HG02938 (cell line): ENCODE measurements around the gene COBL.

Experiments used
- ATAC-seq: cut with Tn5 transposase; IDR thresholded peaks from one replicate; pipeline ENCODE4 v1.9.1; 2021; ENCODE audit warnings: mild to moderate bottlenecking, moderate library complexity; ENCODE audit not compliant: unreplicated experiment

Gene COBL

DNA sequence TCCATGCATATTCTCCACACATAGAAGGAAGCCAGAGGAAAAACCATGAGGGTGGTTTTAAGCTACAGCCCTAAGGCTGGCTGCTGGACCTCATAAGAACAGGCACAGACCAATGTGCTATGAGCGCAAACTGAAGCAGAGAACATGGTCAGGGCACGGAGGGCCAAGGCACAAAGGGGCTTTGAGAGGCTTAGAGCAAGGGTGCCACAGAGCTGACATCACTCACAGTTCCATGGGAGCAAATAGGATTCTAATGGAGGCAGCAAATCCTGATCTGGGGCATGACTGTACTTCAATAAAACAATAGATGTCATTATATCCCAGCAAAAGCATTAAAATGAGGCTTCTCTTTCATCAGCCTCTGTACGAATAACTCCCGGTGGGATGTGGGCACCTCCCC, 162.4 kb downstream of the COBL start:
- no peak for ATAC-seq

DNA sequence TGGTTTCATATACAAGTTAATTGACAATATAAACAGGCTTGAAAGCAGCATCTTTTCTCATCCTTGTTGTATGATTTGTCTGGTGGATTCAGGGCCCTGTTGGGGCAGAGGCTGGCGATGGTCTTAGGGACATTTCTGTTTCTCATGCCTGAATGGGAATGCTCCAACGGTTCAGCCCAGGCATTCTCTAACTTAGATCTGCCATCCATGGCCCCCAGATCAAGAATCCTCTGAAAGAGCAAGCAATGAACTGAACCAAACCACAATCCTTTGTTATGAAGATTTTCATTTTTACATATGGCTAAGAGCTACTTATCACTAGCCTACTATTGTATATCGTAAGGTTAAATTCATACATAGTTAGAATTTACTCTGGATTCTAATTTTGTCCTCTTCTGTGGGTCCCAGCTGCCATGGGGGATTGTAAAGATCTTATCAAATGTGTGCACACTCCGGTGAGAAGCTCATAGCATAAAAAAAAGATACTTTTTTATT, 163.9 kb downstream of the COBL start:
- ATAC-seq = no peak

DNA sequence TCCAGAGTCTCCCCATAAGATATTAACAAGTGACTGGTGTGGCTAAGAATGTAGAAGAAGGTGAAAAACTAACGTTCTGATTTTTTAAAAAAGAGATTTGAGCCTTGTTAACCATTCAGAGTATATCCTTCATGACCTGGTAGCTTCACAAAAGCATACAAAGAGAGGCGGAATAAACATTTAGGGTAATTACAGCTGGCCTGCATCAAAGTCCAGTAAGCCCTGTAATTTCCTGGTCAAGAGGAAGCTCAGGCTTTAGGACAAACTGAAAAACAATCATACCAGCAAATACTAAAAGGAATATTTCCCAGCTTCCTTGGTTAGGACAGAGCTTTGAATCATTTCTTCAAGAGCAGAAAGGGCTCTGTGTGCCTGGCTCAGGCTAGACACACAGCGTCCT, 165.2 kb downstream of the COBL start:
- no peak for ATAC-seq

DNA sequence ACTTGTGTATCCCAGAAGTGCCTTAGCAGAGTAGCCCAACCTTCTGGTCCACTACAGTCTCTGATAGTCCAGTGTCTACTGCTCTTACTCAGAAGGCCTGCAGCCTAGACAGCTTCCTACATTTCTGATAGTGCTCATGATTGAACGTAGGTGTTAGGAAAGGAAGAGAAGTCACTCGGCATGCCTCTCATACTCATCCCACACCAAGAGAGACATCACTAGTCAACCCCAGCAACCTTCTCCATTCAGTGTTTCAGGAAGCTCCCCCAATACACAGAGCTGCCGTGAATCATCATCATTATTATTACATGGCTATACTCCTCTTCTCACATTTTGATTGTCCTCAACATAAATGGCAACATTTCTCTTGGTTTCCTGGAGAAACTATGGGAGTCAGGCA, 166.4 kb downstream of the COBL start:
- ATAC-seq = no peak

DNA sequence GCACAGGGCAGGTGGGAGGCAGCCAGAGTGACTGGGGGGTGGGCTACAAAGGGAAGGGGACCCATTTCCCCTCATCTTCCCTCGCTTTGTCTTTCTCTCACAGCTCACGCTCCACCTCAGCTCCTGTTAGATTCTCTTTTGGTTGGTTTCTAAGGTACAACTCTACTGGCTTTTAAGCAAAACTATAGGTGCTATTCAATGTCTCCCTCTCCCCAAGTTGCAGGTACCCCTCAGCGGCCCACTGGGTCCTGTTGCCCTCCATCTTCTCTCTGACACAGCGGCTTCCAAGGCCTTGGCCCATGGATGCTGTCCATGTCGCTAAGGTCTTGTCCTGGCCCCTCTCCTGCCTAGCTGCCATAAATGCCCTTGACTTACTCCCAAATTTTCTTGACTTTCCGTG, 168.4 kb downstream of the COBL start:
- no peak for ATAC-seq

DNA sequence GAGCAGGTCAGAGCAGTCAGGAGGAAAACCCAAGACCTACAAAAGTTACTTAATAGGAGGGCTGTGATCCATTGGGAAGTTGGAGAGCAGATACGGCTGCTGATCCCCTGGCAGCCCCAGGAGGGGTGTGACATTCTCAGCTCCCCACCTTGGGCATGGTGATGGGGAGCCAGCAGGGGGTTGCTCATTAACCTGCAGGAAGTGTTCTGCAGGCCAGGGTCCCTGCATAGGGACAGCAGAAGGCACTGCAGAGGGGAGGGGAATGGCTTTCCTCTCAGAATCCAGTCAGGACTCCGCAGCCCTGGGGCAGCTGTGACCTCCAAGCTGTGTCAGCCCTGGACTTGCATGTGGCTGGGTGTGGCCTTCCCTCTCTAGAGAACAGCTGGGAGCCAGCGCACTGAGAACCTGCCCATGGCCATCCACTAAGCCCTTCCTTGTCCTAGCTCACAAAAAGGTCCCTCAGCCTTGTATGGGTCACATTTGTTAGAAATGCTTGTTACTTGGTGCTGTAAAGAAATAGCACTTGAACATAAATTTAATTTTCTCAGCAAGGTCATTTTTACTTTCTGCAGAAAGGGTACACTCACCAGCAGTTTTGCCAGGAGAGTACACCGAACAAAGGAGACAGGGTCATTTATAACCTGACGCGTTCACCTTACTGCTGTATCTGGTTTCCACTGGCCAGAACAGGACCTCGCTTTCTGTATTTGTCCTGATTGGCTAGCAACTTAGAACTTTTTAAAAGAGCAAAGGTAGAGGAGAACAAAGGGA, 169.6 kb downstream of the COBL start:
- ATAC-seq = no peak

DNA sequence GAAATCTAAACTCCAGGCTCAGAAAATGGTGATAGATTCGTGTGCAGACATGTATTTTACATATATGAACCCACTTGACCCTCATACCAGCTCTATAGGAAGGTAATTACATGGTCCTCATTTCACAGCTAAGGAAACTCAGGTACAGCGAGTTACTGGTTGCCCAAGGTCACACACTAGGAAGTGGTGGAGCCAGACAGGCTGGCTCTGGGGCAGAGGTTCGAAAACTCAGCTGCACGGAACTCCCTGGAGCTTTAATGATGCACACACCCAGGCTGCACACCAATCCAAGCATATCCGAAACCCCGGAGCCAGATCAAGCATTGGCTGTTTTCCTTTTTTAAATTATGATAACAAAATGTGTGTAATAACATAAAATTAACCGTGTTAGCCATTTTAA, 172.4 kb downstream of the COBL start:
- ATAC-seq = no peak

DNA sequence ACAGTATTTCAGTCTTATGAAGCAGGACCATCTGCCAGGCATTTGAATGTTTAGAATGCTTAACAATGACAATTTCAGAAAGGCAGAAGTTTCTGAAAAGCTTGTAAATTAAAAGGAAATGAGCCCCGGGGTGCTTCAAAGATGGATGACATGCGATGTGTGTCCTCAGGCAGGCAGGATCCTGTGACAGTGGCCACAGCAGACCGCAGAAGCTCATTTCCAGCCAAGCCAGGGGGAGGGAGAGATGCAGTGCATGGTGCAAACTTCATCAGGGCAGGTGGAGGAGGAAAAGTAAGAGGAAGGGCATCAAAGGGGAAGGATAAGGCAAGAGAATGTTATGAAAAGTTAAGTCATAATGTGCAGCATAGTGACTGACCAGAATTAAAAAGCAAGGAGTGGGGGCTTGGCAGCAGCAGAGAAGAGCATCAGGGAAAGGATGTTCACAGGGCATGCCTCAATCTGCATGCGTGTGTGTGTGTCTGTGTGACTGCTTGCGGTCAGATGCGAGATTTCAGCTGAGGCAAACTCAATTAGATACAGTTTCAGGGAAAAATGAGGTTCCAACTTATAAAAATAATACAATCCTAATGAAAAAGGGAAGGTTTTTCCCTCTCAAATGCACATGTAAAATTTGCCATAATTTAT, 173.7 kb downstream of the COBL start:
- ATAC-seq = no peak

DNA sequence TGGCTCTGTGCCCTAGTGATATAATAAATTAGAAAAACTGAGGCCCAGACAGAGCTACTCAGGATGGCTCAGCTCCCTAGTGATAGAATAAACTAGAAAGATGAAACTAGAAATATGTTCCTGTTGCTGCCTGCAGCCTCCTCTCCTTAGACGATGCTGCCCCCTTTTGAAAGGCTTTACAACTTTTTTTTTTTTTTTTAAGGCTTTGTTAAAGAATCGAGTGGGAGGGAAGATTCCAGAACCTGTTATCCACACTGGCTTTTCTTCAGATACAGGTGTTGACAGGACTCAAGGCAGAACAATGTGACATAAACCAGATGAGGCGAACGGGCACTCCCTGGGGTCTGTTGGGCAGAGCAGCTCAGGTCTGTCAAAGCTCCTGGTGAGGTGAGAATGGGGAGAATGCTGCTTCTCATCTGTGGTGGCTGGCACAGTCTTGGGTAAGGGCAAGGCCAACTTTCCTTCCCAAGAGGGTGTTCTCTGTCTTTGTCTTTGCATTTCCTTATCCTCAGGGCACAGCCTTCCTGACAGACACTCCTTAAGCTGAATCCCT, 175.1 kb downstream of the COBL start:
- no peak for ATAC-seq

DNA sequence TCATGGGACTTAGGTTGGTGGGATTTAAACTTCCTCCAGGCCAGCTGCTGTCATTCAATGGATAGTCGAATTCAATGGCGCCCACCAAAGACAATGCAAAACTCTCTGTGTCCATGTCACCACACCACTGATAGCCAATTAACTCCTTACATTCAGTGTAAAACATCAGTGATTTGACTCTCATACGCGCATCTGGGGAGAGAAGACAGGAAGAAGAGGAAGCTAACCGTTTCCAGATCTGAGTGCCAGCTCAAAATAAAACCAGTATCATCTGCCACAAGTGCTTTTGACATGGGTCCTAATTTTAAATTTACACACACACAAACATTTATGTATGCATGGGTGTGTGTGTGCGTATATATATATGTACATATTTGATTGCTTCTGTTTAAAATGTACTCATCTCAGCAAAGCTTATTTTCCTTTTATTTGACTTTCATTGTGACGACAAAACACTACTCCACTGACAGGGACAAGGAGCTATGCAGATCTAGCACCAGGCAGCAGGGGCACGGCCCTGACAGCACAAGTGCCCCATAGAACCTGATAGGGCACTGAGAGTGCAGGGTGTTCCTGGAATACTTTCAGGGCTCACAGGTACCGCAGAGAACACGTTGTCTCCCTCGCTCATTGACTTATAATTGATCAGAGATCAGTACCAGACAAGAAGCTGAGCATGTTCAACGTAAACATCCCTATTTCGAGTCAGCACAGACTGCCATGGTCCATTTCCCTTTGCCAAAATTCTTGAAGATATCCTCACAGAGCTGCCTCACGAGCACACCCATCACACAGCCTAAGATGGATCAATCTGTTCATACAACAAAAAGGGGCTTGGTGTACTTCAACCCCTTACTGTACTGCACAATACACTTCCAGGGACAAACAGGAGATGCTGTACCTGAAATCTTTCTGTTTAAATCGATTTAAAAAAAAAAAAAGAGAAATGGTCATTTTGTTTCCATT, 176.1 kb downstream of the COBL start:
- no peak for ATAC-seq

DNA sequence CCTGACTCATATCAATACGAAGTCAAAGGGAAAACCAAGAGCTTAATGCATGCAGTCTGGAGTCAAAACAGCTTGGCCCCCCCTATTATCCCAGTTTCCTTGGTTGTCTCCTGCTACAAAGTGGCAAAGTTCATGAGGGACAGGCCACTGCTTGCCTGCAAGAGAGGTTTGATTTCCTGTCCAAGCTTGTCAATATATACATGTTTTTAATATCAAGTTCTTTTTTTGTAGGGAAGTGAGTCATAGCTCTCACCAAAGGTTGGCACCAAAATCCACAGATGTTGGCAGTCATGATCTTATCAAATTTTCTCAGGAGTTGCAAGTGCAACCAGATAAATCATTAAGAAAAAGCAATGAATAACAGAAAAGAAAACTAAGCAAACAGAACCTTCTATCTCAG, 176.8 kb downstream of the COBL start:
- ATAC-seq = no peak

DNA sequence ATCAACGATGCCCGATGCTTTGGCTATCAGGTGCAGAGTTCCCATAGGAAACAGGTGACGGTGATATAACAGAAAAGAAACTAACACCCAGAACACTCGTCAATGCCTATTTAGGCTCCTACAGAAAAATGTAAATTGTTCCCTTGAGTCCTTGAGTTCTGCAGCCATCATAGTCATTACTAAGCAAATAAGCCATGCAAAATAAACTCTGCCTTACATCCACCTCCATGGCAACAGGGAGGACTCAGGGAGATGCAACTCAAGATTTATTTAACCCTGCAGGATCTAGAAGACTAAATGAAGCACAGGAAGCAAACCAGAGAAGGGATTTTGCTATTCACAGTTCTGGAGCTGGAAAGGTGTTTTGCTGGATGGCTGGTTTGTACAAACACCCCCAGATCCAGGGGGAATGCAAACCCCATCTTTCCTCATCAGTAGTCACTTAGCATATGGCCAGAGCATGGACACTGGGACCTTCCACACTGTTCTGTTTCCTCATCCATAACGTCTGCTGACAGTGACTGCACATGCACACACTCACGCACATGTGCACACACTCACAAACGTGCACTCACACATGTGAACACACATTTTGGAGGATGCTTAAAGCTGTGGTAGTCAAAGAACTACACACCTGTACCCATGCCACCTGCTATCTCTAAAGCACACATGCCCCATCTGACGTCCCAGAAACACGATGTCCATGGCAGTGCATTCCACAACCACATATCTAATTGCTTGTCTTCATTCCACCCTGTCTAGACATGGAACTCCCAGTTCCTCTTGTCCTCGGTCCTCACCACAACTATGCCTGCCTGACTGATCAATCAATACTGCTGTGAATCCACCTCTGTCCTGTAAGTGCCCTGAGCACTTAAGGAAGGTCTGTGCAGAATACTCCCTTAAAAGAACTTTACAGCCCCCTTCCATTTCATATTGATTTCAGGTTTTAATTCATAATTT, 178.2 kb downstream of the COBL start:
- ATAC-seq = no peak

DNA sequence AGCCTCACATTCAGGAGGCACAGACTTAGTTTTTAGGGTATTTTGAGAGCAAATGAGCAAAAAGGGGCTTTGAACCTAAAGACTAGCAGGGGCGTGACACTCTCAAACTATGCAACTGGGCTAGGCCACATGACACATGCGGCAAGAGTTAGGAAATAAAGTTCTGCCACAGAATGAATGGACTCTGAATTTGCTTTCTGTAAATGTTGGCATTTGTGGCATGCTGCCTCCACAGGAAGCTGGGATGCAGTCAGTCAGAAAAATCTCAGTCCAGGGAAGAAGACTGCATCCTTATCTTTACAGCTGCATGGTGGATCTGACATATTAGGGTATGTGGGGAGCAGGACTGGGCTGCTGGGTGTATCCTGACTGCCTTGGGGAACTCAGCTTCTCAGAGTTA, 181.0 kb downstream of the COBL start:
- no peak for ATAC-seq

DNA sequence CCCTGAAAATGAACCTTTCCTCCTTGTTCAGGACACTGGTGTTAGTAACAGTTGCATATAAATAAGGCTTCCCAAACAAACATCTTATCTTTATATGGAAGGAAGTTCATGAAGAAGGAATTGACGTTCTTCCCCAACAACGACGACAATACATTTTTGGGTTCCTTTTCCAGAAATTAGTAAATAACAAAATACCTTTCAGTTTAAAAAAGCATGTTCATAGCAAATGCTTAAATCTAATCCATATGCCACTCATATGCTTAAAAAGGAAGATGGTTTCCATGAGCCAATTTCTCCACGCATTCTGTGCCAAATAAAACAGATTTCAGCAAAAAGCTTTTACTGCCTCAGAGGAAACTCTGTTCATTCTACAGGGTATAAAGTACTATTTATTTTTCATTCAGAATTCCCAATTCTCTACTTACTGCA, 182.6 kb downstream of the COBL start:
- no peak for ATAC-seq

DNA sequence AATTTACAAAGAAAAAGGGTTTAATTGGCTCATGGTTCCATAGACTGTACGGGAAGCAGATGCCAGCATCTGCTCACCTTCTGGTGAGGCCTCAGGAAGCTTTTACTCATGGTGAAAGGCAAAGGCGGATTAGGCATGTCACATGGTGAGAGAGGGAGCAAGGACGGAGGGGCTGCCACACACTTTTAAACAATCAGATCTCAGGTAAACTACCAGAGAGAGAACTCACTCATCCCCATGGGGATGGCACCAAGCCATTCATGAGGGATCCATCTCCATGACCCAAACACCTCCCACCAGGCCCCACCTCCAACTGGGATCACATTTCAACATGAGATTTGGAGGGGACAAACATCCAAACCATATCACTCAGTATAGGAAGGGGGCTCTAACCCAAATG, 183.9 kb downstream of the COBL start:
- ATAC-seq = no peak

DNA sequence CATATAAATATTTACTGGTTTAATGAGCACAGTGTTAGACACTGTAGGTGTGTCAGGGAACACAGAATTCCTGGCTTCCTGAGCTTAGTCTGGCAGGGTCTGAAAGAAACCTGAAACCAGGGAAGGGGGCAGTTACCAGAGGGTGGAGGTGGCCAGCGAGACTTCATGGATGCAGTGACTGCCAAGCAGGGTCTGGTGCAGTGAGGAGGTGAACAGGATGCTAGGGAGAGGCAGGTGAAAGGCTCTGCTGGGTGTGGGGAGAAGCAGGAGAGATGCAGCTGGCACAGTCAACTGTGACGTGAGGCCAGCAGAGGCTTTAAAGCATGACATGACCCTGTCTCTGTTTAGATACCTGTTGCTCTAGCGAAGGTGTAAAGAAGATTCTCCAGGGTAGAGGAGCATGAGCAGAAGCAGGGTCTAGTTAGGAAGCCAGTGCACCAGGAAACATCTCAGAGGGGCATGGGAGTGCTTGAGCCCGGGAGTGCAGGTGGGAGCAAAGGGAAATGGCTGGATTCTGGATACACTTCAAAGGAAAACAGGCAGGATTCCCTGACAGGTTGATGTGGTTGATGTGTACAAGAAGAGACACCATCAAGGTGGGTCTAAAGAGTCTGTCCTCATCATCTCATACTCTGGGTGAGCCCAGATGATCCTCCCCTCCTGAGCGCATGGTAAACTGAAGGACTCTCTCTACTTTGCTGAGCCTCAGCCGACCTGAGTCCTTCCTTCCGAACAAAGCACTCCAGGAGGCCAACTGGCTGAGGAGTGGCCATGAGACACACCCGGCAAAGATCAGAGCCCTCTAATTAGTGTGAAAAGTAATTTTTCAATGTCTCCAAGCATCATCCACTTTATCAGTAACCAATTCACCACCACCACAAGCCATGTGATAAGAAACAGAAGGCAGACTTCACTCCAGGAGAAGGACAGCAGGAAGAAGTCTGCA, 186.8 kb downstream of the COBL start:
- no peak for ATAC-seq

DNA sequence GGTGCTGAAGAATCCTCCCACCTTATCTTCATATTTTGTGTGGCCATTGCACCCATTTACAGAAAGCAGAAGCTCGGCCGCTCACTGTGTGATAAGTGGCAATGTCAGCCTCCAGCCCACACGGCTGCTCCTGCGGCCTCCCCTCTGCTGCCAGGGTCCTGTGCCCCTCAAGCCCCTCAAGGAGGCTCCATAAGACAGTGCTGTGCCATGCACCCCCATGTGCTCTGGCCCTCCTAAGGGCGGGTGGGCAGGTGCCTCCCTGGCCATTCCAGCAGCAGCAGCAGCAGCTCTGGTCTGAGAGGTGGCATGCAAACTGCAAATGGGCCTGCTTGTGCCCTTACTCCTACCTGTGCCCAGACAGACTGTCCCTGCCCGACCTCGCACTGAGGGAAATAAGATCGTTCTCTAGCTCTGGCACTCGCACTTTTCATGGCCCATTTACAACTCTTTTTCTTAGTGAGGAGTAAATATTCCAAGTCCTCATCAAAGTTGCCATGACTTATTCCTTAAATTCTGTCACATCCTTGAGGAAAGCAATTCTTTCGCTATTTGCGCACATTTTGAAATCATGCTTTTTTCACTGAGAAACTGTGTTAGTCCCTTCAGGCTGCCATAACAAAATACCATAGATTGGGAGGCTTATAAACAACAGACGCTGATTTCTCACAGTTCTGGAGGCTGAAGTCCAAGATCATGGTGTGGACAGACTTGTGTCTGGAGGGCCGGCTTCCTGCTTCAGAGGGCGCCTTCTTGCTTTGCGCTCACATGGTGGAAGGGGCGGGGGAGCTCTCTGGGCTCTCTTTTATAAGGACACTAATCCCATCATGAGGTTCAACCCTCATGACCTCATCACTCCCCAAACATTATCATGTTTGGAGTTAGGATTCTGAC, 187.8 kb downstream of the COBL start:
- ATAC-seq = no peak

DNA sequence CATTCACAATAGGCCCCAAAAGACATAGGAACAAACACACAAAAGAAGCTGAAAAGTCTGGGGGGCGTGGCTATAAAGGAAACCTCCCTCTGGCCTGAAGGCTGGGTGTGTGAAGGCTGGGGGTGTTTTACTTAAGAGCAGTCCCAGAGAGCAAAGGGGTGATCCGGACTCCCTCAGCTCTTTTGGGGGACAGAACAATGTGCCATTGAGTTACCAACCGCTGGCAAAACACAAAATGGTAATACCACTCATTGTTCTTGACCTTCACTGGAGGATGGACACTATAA, 189.0 kb downstream of the COBL start:
- ATAC-seq = no peak
